SIG-M5 (cell line): ENCODE measurements around the gene VPS41.

ENCODE experiments used
- DNase-seq: peaks from one replicate; lab custom pipeline; 2025; lab: John Stamatoyannopoulos, UW

Gene VPS41

DNA sequence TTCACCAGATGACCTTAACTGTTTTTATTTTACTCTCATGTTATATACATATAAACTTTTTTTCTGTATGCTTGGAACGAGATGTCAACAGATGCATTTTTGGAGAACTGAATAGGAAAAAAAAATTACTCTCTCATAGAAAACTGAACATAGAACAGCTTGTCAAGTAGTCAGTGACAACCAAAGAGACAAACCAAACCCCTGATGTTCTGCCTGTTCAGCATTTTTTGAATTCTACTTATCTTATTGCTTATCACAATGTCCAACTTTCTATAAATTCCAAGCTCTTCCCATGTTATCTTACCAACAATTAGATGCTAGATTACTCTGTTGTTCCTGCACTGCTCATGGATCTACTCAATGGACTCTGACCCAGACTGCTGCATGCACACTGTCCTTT is 95.2 kb downstream of the VPS41 start:
- no peak for DNase-seq

- DNase-seq, result no peak
Observed at GRCh38 chr7:38806912-38807311, 102.1 kb downstream of the VPS41 start.

- DNase-seq, result no peak
Observed at GRCh38 chr7:38801786-38802185, 107.2 kb downstream of the VPS41 start.

DNA sequence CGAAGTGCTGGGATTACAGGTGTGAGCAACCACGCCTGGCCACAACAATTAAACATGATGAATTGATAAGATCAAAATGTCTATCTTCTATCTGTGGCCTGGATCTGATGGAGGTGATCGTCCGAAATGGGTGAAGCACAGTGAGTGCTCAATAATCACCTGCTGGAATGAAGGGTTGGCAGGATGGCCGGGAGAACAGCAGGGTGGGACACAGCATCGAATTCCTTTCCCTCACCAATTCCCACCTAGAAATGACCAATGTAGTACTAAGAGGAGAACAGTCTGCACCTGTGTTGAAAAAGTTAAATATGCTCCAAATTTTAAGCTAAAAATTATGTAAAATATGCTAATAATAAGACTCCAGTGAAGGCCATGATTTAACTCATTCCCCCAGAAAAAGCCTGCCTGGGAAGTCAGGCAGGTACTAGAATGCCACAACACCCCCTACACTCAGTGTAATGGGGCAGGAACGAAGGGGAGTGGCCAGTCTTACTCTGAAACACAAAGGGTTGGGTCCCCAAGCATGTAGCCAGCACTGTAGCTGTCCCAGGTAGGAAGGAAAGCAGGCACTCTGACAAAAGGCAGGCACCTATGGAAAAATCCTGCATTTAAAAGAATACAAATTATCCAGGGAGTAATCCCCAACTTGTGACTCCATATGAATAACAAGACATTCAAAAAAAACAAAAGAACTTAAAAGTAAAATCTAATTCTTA is 110.3 kb downstream of the VPS41 start:
- DNase-seq, result no peak

GRCh38 chr7:38796626-38797501 is 112.1 kb downstream of the VPS41 start:
- DNase-seq, result no peak

DNA sequence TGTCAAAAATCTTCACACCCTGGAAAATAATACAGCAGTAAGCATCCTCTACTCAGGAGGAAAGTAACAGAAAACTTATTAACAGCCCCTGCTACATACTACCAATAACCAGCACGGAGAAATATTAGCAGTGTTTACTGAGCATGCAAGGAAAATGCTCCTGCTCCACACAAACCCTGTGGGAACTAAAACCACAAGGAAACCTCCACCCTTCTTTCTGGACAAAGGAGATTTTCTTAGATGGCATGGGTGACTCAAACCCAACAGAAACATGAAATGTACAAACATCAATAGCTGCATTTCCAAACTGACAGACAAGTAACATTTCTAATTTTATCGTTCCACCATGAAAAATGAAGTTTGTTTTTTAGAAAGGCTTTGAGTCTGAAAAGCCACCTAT is 113.4 kb downstream of the VPS41 start:
- DNase-seq, result no peak

- DNase-seq, result no peak
Observed at GRCh38 chr7:38781991-38782390, 127.0 kb downstream of the VPS41 start.

- no peak for DNase-seq
Observed at GRCh38 chr7:38777609-38778008, 131.4 kb downstream of the VPS41 start.

DNA sequence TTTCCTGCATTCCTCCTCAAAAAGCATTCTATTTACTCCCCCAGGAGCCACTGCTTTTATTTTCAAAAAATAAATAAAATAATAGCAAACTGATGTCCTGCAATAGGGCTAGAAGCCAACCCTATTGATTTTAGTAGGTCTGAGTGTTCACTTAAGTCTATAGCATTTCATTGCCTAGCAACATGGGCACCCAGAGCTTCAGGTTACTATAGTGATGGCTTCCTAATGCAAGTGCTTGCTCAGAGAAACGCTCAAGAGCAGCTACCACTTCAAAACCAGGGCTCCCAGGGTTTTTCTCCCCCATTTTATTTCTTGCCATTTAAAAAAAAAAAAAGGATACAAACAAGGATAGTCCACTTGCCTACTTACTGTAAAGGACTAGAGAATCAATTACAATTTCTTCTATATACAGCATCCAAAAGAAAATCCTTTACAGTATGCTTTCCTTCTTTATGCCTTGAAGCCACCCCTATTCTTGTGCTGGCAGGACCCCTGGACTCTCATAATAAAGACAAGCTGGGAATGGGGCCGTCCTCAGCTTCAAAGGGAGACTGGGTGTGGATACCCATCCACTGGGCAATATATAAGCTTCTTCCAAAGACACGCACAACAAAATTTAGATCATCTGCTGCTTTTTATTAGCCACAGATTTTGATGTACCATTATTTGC is 133.3 kb downstream of the VPS41 start:
- DNase-seq, result no peak

DNA sequence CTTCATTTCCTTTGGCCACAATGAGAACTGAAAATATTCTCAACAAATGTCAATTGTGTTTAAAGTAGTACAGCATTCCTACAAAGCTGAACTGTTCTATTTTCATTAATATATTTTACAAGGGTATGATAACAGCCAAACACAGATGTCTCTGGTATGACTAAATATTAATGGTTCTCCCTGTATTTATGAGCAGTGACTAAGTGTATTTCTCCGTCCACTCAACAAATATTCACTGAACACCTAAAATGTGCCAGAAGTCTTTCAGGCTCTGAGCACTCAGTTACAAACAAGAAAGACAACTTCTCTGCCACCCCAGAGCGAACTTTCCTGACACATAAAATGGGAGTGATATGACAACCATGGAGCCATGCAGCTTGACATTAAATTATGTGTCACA is 135.6 kb downstream of the VPS41 start:
- DNase-seq, result no peak

- no peak for DNase-seq
Observed at GRCh38 chr7:38760226-38760625, 148.8 kb downstream of the VPS41 start.

GRCh38 chr7:38759028-38759427 is 150.0 kb downstream of the VPS41 start:
- no peak for DNase-seq

GRCh38 chr7:38757931-38758330 is 151.1 kb downstream of the VPS41 start:
- no peak for DNase-seq

- DNase-seq, result no peak
Observed at GRCh38 chr7:38756521-38756920, 152.5 kb downstream of the VPS41 start.

GRCh38 chr7:38753347-38753746 is 155.6 kb downstream of the VPS41 start:
- no peak for DNase-seq

DNA sequence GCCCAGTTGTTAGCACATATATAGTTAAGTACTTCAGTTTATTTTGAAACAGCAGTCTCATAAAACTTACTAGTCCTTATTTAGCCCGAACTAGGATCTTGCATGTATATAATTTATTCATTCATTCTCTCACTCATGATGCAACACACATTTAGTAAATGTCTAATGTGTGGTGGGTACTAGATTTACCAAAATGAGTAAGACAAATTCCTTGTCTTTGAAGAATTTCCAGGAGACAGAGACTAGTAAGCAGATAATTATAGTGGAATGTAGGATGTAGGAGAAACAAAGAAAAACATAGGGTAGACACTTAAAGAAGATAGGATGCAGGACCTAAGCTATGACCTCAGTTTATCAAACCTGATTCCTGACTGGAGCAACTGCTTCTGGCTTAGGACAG is 157.6 kb downstream of the VPS41 start:
- DNase-seq, result no peak

- DNase-seq, result no peak
Observed at GRCh38 chr7:38748056-38748610, 160.9 kb downstream of the VPS41 start.

- DNase-seq, result no peak
Observed at GRCh38 chr7:38746438-38746837, 162.6 kb downstream of the VPS41 start.

- DNase-seq, result no peak
Observed at GRCh38 chr7:38744746-38745145, 164.2 kb downstream of the VPS41 start.

DNA sequence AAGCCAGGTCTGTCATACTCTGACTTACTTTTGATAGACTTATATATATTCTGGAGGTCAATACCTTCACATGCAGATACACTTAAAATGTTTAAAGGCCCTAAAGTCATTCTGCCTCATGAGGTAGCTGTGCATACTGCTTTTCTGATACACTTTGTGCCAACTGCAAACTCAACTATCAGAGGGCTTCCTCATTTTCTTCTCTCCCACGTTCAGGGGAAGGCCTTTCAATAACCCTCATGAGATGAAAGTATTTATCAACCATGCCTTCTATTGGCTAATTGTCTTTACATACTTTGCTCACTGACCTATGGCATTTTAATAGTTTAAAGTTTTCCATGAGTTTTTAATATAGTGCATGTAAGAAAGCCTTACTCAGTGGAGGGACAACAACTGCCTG is 165.1 kb downstream of the VPS41 start:
- DNase-seq, result no peak

GRCh38 chr7:38740041-38740440 is 168.9 kb downstream of the VPS41 start:
- no peak for DNase-seq

GRCh38 chr7:38736138-38736537 is 172.9 kb downstream of the VPS41 start:
- DNase-seq, result no peak

DNA sequence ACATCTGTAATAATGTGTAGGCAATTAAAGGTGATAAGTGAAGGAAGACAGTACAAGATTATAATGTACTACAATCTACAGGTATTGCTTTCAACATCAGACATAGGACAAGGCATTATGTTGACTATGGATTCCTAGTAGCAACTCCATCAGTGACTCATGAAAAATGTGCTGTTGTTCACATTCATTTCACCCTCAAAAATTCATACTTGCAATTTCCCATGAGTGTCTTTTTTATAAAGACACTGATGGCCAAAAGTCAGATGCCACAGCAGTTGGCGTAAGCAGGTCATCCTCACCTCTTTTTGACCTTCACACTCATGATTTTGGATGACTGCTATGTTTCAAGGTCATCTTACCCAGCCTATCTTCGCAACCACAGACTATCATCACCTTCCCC is 177.8 kb downstream of the VPS41 start:
- DNase-seq, result no peak
